ENCODE measurements around the gene ARHGAP22.

The ARHGAP22 gene

GRCh38 chr10:48612236-48612943 is 7.5 kb upstream of the ARHGAP22 start:
- in situ Hi-C loops (cut with MboI; ENCODE audit: low sequenced_read_pairs, unreplicated experiment) = no loop called here
- no peak for TF ChIP-seq CTCF (IDR thresholded peaks at IDR 0.05; ENCODE audit: borderline replicate concordance, control extremely low read depth, extremely low read depth, insufficient read depth, missing control alignments)
- DNase-seq (ENCODE audit: low spot score) = no peak

- no peak for TF ChIP-seq CTCF (IDR thresholded peaks at IDR 0.05; ENCODE audit: borderline replicate concordance, control extremely low read depth, extremely low read depth, insufficient read depth, missing control alignments)
- in situ Hi-C loops (cut with MboI; ENCODE audit: low sequenced_read_pairs, unreplicated experiment) = no loop called here
- no peak for DNase-seq (ENCODE audit: low spot score)
These were observed 6.3 kb upstream of the ARHGAP22 start for GRCh38 chr10:48611133-48611532.

GRCh38 chr10:48610585-48611093 is 5.8 kb upstream of the ARHGAP22 start:
- in situ Hi-C loops (cut with MboI; ENCODE audit: low sequenced_read_pairs, unreplicated experiment) = no loop called here
- no peak for TF ChIP-seq CTCF (IDR thresholded peaks at IDR 0.05; ENCODE audit: borderline replicate concordance, control extremely low read depth, extremely low read depth, insufficient read depth, missing control alignments)
- no peak for DNase-seq (ENCODE audit: low spot score)

DNA sequence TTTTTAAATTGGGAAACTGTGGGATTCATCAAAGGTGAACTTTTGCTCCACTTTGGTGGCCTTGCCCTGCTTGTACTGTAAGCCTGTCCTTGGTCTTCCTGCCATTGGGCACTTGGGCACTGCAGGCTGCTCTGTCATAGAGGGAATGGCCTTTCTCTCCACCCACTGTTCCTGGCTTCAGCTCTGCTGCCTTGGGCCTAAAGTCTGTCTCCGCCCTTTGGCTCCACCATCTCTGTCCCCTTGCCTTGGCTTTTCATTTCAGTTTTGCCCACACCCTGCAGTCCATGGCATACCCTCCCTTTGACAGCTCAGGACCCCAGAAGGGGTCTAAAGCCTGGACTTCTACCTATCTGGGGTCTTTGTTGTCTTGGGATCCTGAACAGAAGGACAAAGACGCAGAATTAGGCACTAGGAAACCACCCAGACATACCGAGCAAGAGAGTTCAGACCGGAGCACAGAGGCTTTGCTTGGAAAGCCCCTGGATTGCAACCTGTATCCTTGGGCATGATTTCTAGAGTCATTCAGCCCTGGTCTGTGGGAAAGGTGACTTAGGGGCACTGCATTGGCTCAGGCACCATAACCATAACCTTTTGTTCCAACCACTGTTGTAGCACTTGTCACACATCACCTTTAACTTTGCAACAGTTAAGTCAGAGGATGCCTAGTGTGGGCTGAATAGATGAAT is 5.2 kb upstream of the ARHGAP22 start:
- DNase-seq (ENCODE audit: low spot score) = no peak
- in situ Hi-C loops (cut with MboI; ENCODE audit: low sequenced_read_pairs, unreplicated experiment) = no loop called here
- TF ChIP-seq CTCF (IDR thresholded peaks at IDR 0.05; ENCODE audit: borderline replicate concordance, control extremely low read depth, extremely low read depth, insufficient read depth, missing control alignments) = no peak

DNA sequence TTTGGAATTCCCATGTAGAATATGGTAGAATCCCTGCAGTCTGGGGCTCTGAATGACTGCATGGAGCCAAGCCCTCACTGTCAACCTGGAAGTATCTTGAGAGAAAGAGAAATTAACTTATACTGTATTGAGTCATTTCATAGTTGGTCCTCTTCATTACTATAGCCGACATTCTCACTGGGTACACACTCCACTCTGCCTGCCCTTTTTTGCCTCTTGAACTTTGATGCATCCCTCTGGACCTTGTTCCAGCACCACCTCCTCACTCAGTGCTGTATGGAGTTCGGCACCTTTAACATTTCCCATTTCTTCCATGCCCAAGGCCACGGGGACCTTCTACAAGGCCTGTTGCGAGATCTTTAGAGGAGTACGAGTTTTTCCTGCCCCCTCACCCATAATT is 4.6 kb upstream of the ARHGAP22 start:
- in situ Hi-C loops (cut with MboI; ENCODE audit: low sequenced_read_pairs, unreplicated experiment) = no loop called here
- no peak for DNase-seq (ENCODE audit: low spot score)
- no peak for TF ChIP-seq CTCF (IDR thresholded peaks at IDR 0.05; ENCODE audit: borderline replicate concordance, control extremely low read depth, extremely low read depth, insufficient read depth, missing control alignments)

DNA sequence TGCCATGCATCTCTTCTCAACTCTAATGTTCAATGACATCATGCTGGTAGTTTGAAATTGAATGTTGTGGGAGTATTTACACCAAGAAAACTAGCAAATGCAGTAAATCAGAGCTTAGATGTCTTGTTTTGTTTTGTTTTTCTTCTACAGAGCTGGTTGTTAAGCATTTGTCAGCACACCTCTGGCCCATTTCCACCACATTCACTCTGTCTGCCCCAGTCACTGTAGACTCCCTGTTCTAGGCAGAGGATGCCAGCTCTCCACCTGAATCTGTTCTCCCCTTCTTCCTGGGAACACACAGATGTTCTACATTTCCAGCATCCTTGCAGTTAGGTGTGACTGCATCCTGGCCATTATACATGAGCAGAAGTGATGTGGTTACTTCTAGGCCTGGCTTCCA is 4.1 kb upstream of the ARHGAP22 start:
- TF ChIP-seq CTCF (IDR thresholded peaks at IDR 0.05; ENCODE audit: borderline replicate concordance, control extremely low read depth, extremely low read depth, insufficient read depth, missing control alignments) = no peak
- in situ Hi-C loops (cut with MboI; ENCODE audit: low sequenced_read_pairs, unreplicated experiment) = no loop called here
- no peak for DNase-seq (ENCODE audit: low spot score)
